ENCODE data around the gene CREB5. TPM values are rescaled to one million over a fixed set of nuclear protein-coding genes. Genes with fewer than 3 reads are reported as not detected.

CREB5 gene
- total RNA-seq, 1 donor from 2014 or later, result 4.6 TPM

- Mint-ChIP-seq H3K36me3 (ENCODE audit: insufficient read depth) (no peaks in the 10 kb centered on the region), H3K27ac (no peak overlapping the region), H3K27me3 (peaks cover 13% of the 10 kb centered on the region), H3K9me3 (ENCODE audit: low read depth) (no peaks in the 10 kb centered on the region), H3K4me1 (ENCODE audit: low read depth) (no peaks in the 10 kb centered on the region), H3K4me3 (ENCODE audit: low read depth) (no peak overlapping the region)
- no peak for DNase-seq (ENCODE audit: low spot score, unreplicated experiment)
- TF ChIP-seq CTCF (IDR thresholded peaks at IDR 0.05; ENCODE audit: unreplicated experiment), result no peak
Observed at GRCh38 chr7:28702171-28702570, 289.9 kb downstream of the CREB5 start.

- Mint-ChIP-seq H3K9me3 (ENCODE audit: low read depth) (no peaks in the 10 kb centered on the region), H3K4me3 (ENCODE audit: low read depth) (no peak overlapping the region), H3K4me1 (ENCODE audit: low read depth) (no peaks in the 10 kb centered on the region), H3K27ac (no peak overlapping the region), H3K36me3 (ENCODE audit: insufficient read depth) (no peaks in the 10 kb centered on the region), H3K27me3 (peaks cover 22% of the 10 kb centered on the region)
- TF ChIP-seq CTCF (IDR thresholded peaks at IDR 0.05; ENCODE audit: unreplicated experiment), result no peak
- DNase-seq (ENCODE audit: low spot score, unreplicated experiment), result no peak
Observed at GRCh38 chr7:28703037-28703765, 290.9 kb downstream of the CREB5 start.

GRCh38 chr7:28704706-28705105, 292.4 kb downstream of the CREB5 start:
- Mint-ChIP-seq H3K36me3 (ENCODE audit: insufficient read depth) (no peaks in the 10 kb centered on the region), H3K27me3 (peaks cover 21% of the 10 kb centered on the region), H3K9me3 (ENCODE audit: low read depth) (no peaks in the 10 kb centered on the region), H3K4me1 (ENCODE audit: low read depth) (no peaks in the 10 kb centered on the region), H3K27ac (no peak overlapping the region), H3K4me3 (ENCODE audit: low read depth) (no peak overlapping the region)
- no peak for TF ChIP-seq CTCF (IDR thresholded peaks at IDR 0.05; ENCODE audit: unreplicated experiment)
- DNase-seq (ENCODE audit: low spot score, unreplicated experiment), result no peak

- Mint-ChIP-seq H3K9me3 (ENCODE audit: low read depth) (no peaks in the 10 kb centered on the region), H3K4me3 (ENCODE audit: low read depth) (no peak overlapping the region), H3K27ac (no peak overlapping the region), H3K36me3 (ENCODE audit: insufficient read depth) (no peaks in the 10 kb centered on the region), H3K4me1 (ENCODE audit: low read depth) (no peaks in the 10 kb centered on the region), H3K27me3 (peaks cover 21% of the 10 kb centered on the region)
- no peak for TF ChIP-seq CTCF (IDR thresholded peaks at IDR 0.05; ENCODE audit: unreplicated experiment)
- DNase-seq (ENCODE audit: low spot score, unreplicated experiment), result no peak
Observed at GRCh38 chr7:28705350-28705749, 293.0 kb downstream of the CREB5 start.

- H3K9me3 Mint-ChIP-seq (ENCODE audit: low read depth), result no peaks in the 10 kb centered on the region
- no peak overlapping the region for H3K4me3 Mint-ChIP-seq (ENCODE audit: low read depth)
Observed at GRCh38 chr7:28706584-28706983, 294.3 kb downstream of the CREB5 start.

More at GRCh38 chr7:28706584-28706983, 294.3 kb downstream of the CREB5 start:
- peaks cover 3% of the 10 kb centered on the region for H3K4me1 Mint-ChIP-seq (ENCODE audit: low read depth)
- H3K36me3 Mint-ChIP-seq (ENCODE audit: insufficient read depth), result no peaks in the 10 kb centered on the region
- H3K27me3 Mint-ChIP-seq, result peaks cover 21% of the 10 kb centered on the region
- no peak for TF ChIP-seq CTCF (IDR thresholded peaks at IDR 0.05; ENCODE audit: unreplicated experiment)
- no peak for DNase-seq (ENCODE audit: low spot score, unreplicated experiment)
- no peak overlapping the region for H3K27ac Mint-ChIP-seq

All from progenitor cell of endocrine pancreas (in vitro differentiated cells).